GM19397 (cell line): ENCODE measurements around the gene PPP1CA.
"Not testable (repeated sequence)": the region's sequence is repeated elsewhere in the genome, so short reads cannot be mapped to it uniquely, and the experiment has no call there.

Experiments
- ATAC-seq: cut with Tn5 transposase; IDR thresholded peaks from one replicate; pipeline ENCODE4 v1.9.1; 2021; ENCODE audit warnings: mild to moderate bottlenecking, moderate library complexity; ENCODE audit not compliant: unreplicated experiment

The PPP1CA gene

GRCh38 chr11:67435031-67435726 lies 33.5 kb upstream of the PPP1CA start:
- no peak for ATAC-seq

- no peak for ATAC-seq
Observed at GRCh38 chr11:67434395-67434881, 32.8 kb upstream of the PPP1CA start.

DNA sequence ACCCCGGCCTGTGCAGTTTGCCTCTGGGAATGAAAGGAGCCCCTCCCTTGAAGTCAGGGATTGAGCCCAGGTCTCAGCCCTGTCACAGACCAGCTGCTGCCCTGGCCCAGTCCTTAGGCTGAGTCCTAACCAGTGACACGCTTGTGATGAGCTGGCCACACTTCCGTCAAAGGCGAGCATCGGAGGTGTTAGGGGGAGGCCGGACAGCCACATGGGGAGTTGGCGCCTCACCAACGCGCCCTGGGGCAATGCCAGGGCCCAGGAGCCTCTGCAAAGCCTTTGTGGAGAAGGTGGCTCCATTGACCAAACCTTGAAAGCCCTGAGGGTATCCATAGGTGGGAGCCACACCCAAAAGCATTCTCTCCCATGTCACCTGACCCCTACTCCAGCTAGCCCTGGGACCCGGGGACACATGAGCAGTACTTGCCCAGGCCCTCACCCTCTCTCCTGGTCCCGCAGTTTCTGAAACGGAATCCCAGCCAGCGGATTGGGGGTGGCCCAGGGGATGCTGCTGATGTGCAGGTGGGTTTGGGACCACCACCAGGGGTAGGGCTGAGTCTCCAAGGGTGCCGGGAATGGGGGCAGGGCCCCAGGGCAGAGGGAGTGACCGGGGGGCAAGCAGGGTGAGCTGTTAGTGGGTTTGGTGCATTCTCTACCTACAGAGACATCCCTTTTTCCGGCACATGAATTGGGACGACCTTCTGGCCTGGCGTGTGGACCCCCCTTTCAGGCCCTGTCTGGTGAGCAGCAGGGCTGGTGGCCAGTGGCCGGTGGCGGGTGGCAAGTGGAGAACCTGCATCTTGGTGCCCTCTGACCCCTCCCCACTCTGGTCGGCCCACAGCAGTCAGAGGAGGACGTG lies 32.1 kb upstream of the PPP1CA start:
- ATAC-seq: no peak

GRCh38 chr11:67432655-67433349 lies 31.1 kb upstream of the PPP1CA start:
- ATAC-seq: no peak

GRCh38 chr11:67431346-67432249 lies 29.9 kb upstream of the PPP1CA start:
- no peak for ATAC-seq

DNA sequence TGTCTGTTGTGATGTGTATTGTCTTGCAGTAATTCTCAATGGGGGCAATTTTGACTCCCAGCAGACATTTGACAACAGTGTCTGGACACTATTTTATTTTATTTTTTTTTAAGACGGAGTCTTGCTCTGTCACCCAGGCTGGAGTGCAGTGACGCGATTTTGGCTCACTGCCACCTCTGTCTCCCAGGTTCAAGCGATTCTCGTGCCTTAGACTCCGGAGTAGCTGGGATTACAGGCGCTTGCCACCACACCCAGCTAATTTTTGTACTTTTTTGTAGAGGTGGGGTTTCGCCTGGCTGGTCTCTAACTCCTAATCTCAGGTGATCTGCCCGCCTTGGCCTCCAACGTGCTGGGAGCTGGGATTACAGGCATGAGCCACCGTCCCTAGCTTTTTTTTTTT lies 28.1 kb upstream of the PPP1CA start:
- no peak for ATAC-seq

DNA sequence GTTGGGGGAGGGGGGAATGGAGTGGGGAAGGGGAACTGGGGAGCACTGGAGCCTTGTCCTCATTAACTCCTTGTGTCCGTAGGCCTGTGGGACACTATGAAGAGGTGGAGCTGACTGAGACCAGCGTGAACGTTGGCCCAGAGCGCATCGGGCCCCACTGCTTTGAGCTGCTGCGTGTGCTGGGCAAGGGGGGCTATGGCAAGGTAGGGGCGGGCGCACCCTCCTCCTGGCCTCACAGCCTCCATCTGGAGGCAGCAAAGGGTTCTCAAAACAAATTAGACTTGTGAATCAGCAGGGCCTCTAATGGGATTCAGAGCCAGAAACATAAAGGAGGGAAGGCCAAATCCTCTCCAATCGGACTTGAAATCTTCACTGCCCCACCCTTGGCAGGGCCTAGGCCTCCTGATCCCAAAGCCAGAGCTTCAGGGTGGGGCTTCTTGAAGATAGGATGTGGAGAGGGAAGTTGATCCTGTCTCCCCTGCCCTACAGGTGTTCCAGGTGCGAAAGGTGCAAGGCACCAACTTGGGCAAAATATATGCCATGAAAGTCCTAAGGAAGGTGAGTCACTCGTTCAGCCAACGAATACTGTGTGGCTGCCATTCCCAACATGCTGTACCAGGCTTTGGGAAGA lies 27.5 kb upstream of the PPP1CA start:
- ATAC-seq: no peak

DNA sequence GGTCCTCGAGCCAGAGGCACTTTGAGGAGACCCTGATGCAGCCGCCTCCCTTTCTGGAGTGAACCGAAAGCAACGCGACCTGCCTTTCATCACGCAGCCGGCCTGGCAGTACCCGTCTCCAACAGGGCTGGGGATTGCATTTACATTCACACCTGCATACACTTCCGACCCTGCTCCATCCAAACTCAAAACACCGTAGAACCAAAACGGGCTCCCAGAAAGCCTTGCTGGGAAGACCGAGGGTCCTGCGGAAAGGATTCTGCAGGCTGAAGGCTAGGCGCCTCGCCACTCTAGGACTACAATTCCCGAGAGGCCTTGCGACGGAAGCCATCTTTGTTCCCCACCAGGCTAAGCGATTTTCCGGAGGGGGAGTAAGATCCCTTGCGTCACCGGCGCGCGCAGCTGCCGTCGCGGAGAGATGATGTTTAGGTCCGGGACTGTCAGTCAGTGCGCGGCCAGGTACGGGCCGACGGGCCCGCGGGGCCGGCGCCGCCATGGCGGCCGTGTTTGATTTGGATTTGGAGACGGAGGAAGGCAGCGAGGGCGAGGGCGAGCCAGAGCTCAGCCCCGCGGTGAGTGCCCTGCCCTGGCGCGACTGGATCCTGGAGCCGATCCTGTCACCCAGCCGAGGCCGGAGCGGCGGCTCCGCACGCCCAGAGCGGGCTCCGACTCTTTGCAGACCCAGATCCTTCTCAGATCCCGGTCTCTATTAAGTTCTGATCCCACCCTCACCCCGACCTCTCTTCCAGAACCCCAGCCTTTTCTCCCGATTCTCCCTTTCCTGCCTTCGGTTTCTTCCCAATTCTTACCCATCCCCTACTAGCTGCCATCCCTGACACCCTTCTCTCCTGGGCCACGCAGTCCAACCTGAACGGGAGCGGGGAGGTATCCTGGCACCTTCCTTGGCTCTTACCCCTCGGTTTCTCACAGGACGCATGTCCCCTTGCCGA lies 26.7 kb upstream of the PPP1CA start, which contains the start of gene RPS6KB2:
RPS6KB2 (plus strand) TSS at position 443 of the 950 bp plus-strand sequence; CDS start at position 495, 52 bp downstream.
- peak; percentile 85 for ATAC-seq

DNA sequence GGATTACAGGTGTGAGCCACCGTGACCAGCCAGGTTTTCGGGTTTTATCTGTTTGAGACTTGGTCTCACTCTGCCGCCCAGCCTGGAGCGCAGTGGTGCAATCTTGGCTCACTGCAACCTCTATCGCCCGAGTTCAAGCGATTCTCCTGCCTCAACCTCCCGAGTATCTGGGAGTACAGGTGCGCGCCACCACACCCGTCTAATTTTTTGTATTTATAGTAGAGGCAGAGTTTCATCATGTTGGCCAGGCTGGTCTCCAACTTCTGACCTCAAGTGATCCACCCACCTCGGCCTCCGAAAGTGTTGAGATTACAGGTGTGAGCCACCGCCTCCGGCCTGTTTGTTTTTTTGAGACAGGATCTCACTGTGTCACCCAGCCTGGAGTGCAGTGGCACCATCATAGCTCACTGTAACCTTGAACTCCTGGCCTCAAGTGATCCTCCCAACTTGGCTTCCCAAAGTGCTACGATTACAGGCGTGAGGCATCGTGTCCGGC lies 25.8 kb upstream of the PPP1CA start:
- not testable (repeated sequence) for ATAC-seq

- ATAC-seq: no peak
Observed at GRCh38 chr11:67423891-67424613, 22.4 kb upstream of the PPP1CA start.

GRCh38 chr11:67423466-67423865 lies 21.8 kb upstream of the PPP1CA start:
- no peak for ATAC-seq

GRCh38 chr11:67422891-67423290 lies 21.2 kb upstream of the PPP1CA start:
- no peak for ATAC-seq

DNA sequence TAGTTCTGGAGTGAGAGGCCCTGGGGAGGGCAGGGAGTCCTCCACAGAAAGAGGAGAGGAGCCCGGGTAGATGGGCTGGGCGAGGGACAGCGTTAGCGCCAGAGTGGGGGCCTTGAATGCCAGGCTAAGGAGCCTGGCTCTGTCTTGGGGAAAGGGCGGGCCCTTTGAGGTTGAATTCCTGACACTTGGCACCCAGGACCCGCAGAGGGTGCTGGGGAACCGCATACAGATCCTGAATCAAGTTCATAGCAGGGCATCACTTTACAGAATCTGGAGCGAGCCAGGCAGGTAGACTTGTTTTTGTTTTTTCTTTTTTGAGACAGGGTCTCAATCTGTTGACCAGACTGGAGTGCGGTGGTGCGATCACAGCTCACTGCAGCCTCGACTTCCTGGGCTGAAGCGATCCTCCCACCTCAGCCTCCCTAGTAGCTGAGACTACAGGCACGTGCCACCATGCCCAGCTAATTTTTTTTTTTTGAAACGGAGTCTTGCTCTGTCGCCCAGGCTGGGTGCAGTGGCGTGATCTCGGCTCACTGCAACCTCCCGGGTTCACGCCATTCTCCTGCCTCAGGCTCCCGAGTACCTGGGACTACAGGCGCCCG lies 19.9 kb upstream of the PPP1CA start:
- ATAC-seq: no peak

- ATAC-seq: peak; percentile 83
Observed at GRCh38 chr11:67420646-67421429, 19.2 kb upstream of the PPP1CA start.

DNA sequence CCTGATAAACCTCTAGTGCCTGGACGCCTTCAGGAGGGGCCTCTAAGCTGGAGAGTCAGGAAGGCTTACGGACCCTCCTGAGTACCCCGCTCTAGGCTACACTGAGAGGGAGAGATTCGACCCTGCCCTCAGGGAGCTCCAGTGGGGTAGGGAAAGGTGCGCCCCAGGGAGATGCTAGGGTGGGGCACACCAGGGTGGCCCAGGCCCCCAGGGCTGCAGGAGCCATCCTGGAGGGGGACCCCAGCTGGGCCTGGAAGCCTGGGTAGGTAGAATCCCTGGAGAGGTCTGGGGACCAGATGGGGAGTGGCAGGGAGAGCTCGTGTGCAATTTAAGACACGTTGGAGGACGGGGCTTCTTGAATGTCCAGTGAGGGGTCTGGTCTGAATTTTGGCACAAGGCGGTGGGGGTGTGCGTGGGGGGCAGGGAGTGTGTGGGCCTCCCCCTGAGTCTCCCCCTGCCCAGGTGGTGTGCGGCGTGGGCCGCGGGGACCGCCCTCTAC lies 18.5 kb upstream of the PPP1CA start:
- ATAC-seq: no peak

GRCh38 chr11:67419325-67420049 lies 17.8 kb upstream of the PPP1CA start:
- ATAC-seq: no peak
